GM18505 (cell line): ENCODE results near the gene ANAPC15.
A peak's percentile ranks its signal among the peaks of the same experiment; 100 is the strongest.

ENCODE experiments used
- ATAC-seq: cut with Tn5 transposase; IDR thresholded peaks from one replicate; pipeline ENCODE4 v1.9.1; 2021; ENCODE audit not compliant: unreplicated experiment
- POLR2A ChIP-seq: IDR thresholded peaks from 4 replicates; pipeline ENCODE4 v1.6.1; 2011; ENCODE audit warnings: borderline replicate concordance; ENCODE audit not compliant: insufficient read depth, insufficient read length; ENCODE audit errors: extremely low read depth

ANAPC15 gene

DNA sequence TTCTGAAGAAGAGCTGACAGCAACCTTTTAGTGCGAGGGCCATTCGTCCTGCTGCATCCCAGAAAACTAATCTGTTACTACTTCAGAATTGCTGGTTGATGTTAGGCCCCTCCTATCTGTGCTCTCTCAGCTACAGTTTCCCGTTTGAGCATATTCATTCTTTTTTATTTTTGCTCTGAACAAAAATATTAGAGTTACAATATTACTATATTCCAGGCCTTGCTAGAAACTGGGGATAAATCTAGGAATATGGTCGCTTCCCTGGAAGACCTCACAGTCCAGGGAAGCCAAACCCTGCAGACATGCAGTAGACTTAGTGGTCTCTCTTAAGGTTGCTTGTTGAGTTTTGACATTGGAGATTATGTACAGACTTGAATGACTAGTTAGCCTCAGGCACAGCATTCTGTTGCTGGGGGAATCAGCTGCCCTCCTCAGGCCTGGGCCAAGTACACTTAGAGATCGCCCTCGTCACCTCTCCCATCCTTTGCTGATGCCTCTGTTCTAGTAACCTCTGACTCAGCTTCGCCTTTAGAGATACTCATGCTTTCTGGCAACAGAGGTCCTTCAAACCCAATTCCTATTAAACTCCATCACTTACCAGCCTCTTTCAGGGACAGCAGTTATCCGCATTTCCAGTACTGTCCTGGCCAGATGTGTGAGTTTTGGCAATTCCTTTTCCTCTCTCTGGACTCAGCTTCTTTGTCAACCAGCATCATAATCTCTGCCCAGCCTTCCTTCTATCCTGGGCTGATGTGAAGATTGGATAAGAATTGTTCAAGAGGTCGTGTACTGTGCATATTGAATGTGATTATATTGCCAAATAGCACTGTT lies 698 bp upstream of the ANAPC15 start:
- TF ChIP-seq POLR2A: no peak
- no peak for ATAC-seq

DNA sequence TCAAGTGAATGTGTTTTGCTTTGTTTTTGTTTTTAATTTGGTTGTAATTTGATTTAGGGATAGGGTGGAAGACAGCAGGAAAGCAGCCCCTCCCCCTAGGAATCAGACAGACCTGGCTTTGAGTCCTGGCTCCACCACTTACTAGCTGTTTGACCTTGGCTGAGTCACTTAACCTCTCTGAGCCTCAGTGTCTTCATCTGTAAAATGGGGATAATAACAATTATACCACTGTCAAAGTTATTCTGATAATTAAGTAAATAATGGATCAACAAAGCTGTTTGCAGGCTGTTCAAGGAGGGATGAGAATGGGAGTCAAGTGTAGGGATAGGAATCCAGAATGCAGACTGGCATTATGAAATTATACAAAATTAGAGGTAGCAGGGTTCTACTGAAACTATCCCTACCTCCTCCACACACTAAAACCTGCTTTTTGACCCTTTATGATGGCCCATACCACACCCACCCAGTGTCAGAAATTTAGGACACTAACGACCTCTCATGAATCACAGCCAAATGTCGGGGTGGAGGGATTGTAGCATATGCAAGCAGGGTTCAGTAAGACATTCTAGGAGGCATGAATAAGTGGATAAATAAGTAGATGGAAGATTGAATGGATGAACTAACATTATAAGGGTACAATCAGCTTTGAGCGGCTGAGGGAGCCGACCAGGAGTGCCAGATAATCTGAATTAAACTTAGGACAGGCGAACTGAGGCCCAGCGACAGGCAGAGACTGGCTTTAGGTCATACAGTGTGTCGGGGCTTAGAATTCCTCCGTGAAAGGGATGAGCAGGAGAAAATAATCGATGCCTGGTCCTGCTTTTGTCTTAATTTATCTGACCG lies 974 bp downstream of the ANAPC15 start:
- ATAC-seq: peak; percentile 6
- TF ChIP-seq POLR2A: no peak

DNA sequence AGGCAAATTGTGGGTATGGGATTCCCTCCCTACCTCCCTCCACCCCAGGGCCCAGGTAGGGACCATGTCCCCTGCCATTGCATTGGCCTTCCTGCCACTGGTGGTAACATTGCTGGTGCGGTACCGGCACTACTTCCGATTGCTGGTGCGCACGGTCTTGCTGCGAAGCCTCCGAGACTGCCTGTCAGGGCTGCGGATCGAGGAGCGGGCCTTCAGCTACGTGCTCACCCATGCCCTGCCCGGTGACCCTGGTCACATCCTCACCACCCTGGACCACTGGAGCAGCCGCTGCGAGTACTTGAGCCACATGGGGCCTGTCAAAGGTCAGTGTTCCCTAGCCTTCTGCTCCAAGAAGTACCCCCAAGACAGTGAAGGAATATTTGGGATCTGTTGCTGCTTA lies 6.6 kb downstream of the ANAPC15 start, which contains the start of gene TOMT:
Gene TOMT, plus strand, starts transcription at position 37 of the 400 bp plus-strand sequence. Its CDS starts 28 bp downstream, at position 65.
- no peak for ATAC-seq
- no peak for TF ChIP-seq POLR2A

DNA sequence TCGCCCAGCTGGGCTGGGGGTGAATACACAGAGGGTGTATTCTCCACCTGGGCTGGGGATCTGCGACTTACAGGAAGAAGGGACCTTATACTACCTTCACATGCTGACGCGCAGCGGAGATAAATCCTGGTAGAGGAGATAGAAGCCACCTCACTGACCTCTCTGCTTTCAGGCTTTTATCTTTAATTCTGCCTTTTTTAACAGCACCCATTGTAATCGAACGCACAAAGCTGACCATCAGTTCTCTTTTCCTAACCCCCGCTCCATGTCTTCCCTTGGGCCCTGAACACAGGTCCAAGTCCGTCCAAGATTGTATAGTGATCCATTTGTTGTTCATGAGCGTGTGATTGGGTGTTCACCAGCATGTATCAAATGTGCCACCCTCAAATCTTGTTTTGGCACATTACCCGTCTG lies 8.7 kb downstream of the ANAPC15 start:
- no peak for ATAC-seq
- TF ChIP-seq POLR2A: no peak

DNA sequence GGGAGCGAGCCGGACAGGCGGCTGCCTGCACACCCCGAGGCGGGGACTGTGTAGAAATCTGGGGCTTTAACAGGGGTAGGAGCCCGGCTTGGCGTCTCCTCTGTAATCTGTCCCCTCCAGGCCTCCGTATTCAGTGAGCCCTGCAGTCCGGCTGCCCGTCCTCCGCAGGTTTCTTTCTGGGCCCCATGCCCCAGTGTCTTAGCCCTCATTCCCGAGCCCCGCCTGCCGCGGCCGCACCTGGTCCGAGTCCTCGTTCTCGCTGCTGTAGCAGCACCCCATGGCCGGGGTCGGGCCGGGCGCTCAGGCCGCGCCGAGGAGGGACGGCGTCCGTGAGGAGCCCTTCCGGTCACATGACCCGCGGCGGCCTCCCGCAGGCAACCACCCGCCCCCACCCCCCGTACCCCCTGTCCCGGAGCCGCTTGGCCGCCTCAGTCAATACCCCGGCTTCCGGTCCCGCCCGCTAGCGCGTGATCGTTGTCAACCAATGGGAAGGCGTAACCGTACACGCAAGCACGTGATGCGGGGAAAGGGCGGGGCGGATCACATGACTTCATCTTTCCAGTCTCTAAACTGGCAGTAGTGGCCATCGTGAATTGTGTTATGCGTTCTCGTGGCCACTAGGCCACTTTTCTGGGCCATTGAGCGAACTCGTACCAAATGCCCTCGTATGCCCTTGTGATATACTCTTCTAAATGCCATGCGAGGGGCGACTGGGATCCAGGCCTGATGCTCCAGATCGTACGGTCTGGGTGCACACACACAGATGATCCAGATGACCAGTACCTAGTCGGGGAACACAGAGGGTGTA lies 9.3 kb downstream of the ANAPC15 start, which contains the start of gene LAMTOR1:
Gene LAMTOR1, minus strand, starts transcription at position 352 of the 808 bp plus-strand sequence. Its CDS starts 73 bp downstream, at position 279.
- TF ChIP-seq POLR2A: peak; percentile 93

DNA sequence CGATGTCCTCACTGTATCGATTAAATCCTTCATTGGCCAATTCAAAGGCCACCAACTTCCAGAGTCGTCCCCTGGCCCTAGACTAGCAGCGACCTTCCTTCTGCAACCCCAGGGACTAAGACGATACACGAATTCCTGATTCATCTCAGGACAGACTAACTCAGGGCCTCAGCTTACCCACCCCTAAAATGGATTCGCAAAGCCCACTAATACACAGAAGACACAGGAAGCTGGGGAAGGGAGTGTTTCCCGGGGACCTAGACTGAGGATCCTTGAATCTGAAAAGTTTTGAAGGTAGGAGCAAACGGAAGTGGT lies 9.9 kb downstream of the ANAPC15 start:
- ATAC-seq: no peak
- TF ChIP-seq POLR2A: no peak

More for the DNA sequence above, 9.3 kb downstream of the ANAPC15 start, which contains the start of gene LAMTOR1:
- ATAC-seq: peak; percentile 85

DNA sequence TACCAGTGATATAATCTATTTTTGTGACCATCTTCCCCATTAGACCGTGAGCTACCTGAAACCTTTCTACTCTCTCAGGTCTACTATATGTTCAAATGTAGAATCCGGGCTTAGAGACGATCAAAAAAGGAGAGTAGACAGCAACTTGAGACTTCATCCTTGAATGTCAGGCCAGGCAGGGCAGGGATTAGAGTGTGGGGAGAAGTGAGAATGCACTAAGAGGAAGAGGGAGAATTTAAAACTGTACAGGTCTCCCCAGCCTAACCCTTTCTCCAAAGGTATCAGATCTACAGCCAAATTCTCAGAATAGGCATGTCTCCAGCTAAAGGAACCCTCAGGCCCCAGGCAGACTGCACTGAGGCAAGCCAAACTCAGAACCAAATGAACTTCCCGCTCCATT lies 10.3 kb downstream of the ANAPC15 start:
- ATAC-seq: no peak
- no peak for TF ChIP-seq POLR2A

DNA sequence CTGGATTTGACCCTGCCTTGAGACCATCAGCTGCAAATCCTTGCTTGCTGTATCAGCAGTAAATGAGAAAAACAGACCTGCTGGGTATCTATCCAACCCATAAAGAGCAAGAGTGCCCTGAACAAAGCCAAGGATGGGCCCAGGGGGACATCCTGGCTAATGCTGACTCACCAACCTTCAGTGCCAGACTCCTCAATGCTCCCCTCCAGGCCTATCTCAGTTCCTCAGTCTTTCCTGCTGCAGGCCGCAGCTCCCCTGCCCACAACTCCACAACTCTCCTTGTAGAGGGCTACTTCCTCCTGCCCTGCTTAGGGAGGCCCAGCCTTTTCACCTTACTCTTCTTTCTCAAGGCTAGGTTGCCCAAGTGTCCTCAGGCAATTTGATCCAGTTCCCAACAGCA lies 12.0 kb downstream of the ANAPC15 start:
- ATAC-seq: no peak
- no peak for TF ChIP-seq POLR2A

DNA sequence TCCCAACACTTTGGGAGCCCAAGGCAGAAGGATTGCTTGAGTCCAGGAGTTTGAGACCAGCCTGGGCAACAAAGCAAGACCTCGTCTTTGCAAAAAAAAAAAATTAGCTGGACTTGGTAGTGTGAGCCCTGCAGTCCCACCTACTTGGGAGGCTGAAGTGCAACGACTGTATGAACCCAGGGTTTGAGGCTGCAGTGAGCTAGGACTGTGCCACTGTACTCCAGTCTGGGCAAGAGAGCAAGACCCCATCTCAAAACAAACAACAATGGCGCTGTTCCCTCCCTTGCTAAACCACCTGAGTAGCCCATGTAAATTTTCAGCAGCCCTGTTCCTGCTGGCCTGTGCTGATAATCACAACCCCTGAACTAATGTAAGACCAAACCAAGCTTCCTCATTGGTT lies 12.5 kb downstream of the ANAPC15 start:
- TF ChIP-seq POLR2A: no peak
- no peak for ATAC-seq

DNA sequence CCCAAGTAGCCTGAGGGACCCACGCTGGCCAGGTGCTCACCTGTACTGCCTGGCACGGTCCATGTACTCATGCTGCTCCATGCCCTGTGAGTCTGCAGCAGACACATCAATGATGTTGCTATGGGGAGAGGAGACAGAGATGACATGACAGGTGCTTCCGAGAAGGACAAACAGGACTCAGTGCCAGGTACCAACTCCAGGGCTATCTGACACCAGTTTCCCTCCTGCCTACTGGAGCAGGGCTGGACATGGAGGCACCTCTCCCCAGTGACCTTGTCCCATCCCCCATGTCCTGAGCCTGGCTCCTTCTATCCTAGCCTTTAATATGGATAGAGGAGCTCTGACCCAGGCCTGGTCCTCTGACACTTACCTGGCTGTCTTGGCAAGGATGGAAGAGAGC lies 13.8 kb downstream of the ANAPC15 start:
- TF ChIP-seq POLR2A: no peak
- no peak for ATAC-seq

DNA sequence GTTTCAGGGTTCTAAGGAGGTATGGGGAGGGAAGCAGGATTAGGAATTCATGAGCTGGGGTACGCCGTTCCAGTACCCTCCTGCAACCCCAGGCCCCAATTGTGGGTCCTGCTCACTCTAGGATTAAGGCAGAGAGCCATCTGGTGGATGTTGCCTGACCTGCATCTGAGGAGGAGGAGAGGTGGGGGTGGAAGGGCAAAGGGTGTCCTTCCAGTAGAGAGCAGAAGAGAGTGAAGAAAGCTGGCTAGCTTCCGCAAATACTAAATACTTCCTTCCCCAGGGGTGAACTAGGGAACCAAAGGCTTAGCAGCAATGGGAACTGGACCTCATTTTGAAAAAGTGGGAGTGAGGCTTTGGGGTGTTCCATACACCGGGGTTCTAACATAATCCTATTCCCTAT lies 21.2 kb downstream of the ANAPC15 start:
- no peak for TF ChIP-seq POLR2A
- ATAC-seq: no peak

DNA sequence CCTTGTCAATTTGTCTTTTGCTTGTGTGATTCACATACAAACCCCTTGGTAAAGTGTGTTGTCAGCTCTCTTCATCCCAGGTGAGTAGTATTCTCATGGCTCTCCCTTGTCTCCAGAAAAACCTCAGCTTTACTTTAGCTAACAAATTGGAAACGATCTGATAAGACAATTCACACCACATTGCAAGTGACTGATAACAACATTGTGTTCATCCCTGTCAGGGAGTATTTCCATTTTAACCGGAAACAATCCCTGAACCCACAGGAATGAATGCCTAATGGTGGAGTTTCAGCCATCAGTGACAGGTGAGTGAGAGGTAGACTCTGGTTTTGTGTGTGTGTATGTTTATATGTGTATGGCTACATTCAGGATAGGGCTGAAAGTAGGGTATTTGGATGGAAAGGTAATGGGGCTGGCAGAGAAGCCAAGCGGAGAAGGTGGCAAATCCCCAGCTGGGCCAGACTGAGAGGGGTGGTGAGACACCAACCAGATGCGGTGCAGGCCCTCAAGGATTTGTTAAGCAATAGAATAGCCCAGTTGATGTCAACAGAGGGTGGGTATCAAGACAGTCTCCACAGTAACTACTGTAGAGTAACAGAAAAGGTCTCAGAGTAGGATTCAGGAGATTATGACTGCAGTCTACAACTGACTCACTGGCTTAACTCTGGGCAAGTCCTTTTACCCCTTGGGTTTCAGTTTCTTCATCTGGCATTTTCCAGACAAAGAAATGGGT lies 24.3 kb downstream of the ANAPC15 start:
- ATAC-seq: no peak
- no peak for TF ChIP-seq POLR2A

DNA sequence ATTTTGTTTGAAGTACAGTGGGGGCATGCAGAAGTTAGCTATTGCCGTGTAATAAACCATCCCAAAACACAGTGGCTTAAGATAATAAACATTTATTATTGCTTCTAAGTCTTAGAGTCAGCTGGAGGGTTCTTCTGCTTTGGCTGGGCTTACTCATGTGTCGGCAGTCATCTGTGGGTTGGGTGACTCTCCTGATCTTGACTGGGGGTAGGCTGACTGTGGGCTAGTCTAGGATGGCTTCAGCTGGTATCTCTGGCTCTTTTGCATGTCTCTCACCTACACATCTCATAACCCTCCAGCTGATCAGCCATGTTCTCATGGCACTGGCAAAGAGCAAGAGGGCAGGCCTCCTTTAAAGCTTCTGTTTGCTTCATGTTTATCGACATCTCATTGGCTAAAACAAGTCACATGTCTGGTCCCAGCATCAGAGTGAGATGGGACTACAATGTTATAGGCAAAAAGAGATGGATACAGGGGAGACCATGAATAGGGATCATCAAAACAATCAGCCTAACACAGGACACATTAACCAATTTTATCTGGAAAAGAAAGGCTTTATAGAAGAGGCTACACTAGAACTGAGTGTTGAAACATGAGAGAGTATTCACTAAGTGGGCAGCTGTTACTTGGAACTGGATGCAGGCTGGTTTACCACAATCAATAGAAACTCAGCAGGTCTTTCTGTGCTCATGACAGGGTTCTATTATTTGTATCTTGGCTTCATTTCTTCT lies 26.7 kb downstream of the ANAPC15 start:
- no peak for ATAC-seq
- no peak for TF ChIP-seq POLR2A

DNA sequence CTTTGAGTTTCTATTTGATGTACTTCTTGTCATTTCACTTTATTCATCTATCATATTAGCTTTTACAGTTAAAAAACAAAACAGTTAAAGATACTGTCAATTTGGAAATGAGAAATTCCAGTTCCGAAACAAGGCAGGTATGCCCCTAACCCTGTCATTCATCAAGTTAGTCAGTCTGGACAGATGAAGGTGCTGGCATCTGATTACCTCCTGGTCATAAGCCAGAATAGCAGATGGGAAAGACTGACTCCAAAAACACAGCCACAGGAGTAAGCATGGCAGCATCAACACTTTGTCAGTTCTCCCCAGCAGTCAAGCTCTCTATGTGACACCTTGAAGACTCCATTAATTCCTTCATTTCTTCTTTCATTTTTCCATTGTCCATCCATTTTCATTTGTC lies 27.5 kb downstream of the ANAPC15 start:
- TF ChIP-seq POLR2A: no peak
- ATAC-seq: no peak
